Kidney capillary endothelial cell (primary cell): ENCODE results near the gene PRSS3.
A peak's percentile ranks its signal among the peaks of the same experiment; 100 is the strongest.
"Not testable (repeated sequence)": the region's sequence is repeated elsewhere in the genome, so short reads cannot be mapped to it uniquely, and the experiment has no call there.

Experiments
- DNase-seq: peaks from one replicate; pipeline ENCODE4 v3.0.0-alpha.2; 2018; ENCODE audit warnings: low spot score

The PRSS3 gene

DNA sequence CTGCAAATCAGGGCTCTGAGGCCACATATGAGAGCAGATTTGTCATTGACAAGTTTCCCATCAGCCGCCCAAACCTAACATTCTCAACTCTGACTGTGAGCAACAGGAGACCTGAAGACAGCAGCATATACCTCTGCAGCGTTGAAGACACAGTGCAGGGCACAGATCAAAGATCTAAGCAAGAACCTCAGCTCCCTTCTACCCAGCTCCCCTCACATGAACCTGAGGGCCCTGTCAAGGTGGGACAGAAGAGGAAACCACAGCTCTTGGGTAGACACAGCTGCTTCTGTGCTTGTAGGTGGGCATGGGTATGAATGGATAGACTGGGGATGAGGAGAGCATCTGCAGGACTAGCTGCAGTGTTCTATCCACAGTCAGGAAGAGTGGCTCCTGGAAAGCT lies 8.7 kb upstream of the PRSS3 start:
- no peak for DNase-seq

- no peak for DNase-seq
These were observed 7.5 kb upstream of the PRSS3 start for GRCh38 chr9:33787839-33788238.

DNA sequence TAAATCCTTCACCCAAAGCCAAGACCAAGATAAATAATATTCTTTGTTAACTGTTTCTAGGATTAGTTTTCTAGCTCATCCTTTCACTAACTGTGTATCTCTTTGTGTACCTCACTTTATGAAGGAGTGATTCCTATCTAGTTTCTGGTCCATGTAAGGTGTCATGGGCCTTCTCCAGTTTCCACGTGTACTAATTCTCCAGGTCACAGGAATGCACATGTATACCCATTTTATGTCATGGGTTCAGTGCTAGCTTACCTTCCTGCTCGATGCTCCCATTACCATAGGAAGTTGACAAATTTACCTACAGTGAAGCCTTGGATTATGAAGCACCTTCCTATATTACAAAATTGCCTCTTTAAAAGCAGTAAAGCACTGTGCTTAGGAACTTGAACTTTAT lies 5.9 kb upstream of the PRSS3 start:
- not testable (repeated sequence) for DNase-seq

DNA sequence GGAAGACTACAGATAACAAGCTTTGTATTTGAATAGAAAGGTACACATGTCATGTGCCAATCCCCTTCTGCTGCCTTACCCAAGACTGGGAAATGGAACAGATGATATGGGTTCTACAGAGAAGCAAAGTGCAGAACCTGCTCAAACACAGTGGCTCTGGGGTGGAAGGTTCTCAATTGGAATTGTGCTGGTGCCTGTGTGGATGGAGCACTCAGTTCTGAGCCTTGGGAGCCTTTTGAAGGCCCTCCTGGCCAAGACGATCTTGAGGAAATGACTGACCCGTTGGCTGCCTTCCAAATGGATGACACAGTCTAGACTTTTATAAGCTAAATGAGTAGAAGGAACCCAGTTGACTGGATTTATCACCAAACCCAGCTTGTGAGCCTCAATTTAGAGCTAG lies 4.2 kb upstream of the PRSS3 start:
- DNase-seq: peak; percentile 88

DNA sequence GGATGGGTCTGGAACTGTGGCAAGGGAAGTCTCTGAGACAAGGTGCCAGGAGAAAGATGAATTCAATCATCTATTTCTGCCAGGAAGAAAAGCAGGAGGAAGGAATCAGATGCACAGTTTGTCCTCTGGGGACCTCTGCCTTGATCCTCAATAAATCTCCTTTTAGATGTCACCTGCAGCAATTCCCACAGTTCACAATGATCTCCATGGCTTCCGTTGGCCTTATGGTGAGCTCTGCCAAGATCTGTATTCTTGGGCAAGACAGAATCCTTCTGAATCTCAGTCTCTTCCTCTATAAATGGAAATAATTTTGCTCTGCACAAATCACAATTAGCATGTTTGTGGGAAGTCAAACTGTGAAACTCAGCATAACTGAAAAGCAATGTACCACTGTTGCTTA lies 1.9 kb upstream of the PRSS3 start:
- not testable (repeated sequence) for DNase-seq

- DNase-seq: no peak
These were observed 801 bp upstream of the PRSS3 start for GRCh38 chr9:33794560-33794959.

GRCh38 chr9:33795819-33796218 lies 458 bp downstream of the PRSS3 start:
- no peak for DNase-seq

DNA sequence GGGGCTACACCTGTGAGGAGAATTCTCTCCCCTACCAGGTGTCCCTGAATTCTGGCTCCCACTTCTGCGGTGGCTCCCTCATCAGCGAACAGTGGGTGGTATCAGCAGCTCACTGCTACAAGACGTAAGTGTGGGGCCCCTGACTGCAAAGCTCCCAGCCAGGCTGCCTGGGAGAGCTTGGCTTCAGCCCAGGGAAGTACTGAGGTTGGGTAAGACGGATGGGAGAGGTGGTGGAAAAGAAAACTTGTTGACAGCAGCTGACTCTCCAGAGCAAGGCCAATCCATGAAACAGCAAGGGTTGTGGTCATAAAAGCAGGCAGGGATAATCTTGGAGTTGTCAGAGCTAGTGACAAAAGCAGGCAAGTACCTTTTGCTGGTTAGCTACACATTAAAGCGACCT lies 1.3 kb downstream of the PRSS3 start:
- DNase-seq: not testable (repeated sequence)

DNA sequence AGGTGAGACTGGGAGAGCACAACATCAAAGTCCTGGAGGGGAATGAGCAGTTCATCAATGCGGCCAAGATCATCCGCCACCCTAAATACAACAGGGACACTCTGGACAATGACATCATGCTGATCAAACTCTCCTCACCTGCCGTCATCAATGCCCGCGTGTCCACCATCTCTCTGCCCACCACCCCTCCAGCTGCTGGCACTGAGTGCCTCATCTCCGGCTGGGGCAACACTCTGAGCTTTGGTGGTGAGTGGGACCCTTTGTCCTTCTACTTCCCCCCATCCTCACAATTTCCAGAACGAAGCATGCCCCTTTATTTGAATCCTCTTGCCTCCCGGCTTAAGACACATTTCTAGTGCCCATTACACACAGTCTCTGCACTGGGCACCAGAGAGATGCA lies 2.5 kb downstream of the PRSS3 start:
- DNase-seq: no peak

- no peak for DNase-seq
These were observed 3.2 kb downstream of the PRSS3 start for GRCh38 chr9:33798545-33798944.

DNA sequence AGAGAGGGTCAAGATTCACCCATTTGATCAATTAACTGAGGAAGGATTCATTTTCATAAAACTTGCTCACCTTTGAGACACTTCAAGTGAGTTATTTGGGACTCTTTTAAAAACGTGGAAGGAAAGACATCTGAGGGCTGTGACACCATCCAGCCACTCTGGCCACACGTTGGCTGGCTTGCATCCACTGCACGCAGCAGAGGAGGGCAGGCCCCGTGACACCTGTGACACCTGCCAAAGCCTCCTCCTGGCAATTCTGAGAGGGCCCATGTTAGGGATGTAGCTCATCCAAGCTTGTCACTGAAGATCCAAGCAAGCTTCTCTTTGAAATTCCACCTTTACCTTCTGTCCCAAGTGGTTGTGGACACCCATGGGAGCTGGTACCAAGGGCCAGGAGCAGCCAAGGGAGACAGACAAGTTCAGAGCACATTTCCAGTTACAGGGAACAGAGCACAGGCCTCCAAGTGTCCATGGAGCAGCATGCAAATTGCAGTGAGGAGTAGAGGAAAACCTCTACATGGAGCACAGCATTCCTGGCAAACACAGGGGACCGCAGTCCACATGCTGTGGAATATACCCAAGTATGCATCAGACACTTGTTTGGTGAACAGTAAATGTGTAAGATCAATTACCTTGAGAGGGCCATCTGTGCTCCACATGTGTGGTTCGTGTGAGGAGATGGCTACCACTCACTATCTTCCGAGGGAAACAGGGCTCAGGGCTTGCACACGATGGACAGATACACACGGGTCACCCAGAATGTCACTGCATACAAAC lies 4.8 kb downstream of the PRSS3 start:
- DNase-seq: no peak

DNA sequence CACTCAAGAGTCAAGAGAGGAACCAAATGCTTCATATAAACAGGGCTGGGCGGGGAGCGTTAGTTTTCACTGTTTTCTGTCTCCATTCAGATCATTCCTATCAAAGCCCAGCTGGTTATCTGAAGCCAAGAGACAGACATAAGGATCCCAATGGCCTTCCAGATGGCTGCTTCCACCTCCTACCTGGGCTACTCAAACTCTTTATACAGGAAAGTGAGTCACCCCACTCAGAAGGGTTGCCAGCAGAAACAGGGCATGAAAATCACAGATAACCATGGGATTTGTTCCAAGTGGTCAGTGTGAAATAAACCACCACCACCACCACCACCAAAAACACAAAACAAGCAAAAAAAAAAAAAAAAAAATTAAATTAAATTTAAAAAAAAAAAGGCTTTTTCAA lies 5.5 kb downstream of the PRSS3 start:
- no peak for DNase-seq

GRCh38 chr9:33801943-33802500 lies 6.7 kb downstream of the PRSS3 start:
- not testable (repeated sequence) for DNase-seq

DNA sequence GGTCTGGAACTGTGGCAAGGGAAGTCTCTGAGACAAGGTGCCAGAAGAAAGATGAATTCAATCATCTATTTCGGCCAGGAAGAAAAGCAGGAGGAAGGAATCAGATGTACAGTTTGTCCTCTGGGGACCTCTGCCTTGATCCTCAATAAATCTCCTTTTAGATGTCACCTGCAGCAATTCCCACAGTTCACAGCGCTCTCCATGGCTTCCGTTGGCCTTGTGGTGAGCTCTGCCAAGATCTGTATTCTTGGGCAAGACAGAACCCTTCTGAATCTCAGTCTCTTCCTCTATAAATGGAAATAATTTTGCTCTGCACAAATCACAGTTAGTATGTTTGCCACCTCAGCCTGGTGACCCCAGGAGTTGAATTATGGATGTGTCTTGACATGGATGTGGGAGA lies 8.8 kb downstream of the PRSS3 start:
- not testable (repeated sequence) for DNase-seq

GRCh38 chr9:33807156-33807555 lies 11.8 kb downstream of the PRSS3 start:
- DNase-seq: not testable (repeated sequence)

- not testable (repeated sequence) for DNase-seq
These were observed 13.6 kb downstream of the PRSS3 start for GRCh38 chr9:33808979-33809322.

- DNase-seq: no peak
These were observed 14.1 kb downstream of the PRSS3 start for GRCh38 chr9:33809506-33809905.

DNA sequence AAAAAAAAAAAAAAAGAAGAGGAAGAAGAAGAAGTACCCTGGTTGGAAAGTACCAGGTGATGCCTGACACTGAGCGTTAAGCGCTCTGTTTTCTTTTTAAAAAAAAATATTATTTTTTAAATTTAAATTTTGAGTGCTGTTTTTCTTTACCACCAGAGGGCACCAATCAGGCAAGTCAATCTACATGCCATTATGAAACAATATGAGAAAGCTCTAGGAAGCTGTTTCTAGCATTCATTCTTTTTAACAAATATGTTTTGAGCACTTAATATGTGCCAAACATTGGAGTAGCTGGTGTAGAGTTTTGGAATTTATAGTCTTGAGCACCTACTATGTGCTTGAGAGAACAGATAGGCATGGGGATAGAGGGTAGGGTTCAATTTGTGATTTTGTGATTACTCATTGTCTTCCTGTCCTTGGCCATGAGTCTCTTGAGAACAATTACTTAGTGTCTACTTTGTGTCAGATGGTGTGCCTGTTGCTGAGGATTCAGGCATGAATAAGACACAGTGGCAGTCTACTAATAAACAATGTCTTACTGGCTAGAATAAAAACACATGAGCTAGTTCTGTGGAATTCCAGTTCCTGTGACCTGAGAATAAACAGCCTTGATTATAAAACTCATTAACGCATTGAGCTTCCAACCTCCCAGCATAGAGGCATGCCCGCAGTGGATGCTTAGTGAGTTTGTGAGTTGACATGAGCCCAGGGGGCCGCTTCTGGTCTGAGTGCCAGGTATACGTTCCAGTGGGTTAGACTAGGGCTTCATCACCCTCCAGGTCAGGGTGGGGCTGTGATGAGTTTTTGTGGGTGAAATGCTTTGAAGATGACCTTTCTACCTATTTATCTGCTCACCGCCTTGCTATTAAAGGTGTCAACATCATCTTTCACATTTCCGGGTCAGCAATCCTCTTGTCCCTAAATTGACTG lies 18.6 kb downstream of the PRSS3 start:
- DNase-seq: peak; percentile 98

DNA sequence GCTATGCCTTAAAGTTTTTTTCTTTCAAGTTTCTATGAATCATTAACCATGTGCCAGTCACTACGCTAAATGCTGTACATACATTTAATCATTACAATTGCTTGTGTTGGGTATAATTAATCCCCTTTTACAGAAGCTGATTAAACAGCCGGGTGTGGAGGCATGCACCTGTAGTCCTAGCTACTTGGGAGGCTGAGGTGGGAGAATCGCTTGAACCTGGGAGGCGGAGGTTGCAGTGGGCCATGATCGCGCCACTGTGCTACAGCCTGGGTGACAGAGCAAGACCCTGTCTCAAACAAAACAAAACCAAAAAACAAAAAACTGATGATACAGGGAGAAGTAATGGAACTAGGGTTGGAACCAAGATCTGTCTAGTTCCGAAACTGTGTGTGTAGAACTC lies 20.4 kb downstream of the PRSS3 start:
- DNase-seq: no peak

DNA sequence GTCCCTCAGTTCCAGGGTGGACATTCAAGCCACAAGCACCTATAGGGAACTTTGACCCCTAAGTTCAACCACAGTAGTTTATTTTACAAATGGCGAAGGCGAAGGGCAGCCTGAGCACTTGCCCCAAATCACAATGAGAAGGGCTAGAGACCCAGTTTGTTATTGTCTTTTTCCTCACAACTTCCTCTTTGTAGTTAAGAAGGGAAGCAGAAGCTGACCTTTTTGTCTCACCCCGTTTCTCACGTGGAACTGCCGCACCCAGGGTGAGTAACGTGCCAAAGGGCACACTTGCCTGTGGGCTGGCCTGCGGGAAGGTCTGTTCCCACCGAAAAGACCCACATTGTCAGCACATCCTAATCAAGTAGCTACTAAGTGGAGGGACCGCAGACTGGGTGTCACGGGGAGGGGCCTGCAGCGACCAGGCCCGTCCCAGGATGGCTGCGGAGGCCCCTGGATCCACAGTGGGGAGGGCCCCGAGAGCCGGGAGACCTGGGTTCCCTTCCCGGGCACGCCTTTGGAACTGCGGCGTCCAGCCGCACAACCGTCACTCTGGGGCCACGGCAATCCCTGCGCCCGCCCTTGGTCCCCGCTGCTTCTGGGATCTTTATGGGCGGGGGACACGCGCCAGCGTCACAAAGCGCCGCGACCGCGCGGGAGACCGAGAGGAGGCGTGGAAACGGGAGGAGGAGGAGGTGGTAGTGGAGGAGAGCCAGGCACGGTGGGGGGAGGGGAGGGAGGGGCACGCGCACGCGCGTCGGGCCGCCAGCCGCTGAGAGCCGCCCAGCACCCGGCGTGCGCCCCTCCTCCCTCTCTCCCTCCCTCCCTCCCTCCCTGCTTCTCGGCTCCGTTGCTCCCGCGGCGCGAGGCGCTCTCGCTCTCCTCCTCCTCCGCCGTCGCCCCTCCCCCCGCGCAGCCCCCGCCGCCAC lies 21.2 kb downstream of the PRSS3 start, which contains the start of gene UBE2R2:
UBE2R2 (plus strand) TSS at position 834 of the 926 bp plus-strand sequence. CDS start 598 bp downstream, outside the sequence.
- DNase-seq: peak; percentile 85

GRCh38 chr9:33817327-33818166 lies 22.2 kb downstream of the PRSS3 start:
- peak; percentile 66 for DNase-seq
